Stimulated activated CD4-positive, alpha-beta T cell treated with anti-CD3 and anti-CD28 coated beads, Interleukin-12 subunit alpha, Interleukin-12 subunit beta, amount 100 ng/mL, for 24 hours (primary cell): ENCODE measurements around the gene CNTFR.
A peak's percentile ranks its signal among the peaks of the same experiment; 100 is the strongest.
"Not testable (repeated sequence)": the region's sequence is repeated elsewhere in the genome, so short reads cannot be mapped to it uniquely, and the experiment has no call there.

ENCODE experiments used
- DNase-seq, 2 experiments: peaks; one replicate each; pipeline ENCODE4 v3.0.0-alpha.2; 2020; ENCODE audit warnings: low read depth in 2 of 2

The CNTFR gene, protein sequence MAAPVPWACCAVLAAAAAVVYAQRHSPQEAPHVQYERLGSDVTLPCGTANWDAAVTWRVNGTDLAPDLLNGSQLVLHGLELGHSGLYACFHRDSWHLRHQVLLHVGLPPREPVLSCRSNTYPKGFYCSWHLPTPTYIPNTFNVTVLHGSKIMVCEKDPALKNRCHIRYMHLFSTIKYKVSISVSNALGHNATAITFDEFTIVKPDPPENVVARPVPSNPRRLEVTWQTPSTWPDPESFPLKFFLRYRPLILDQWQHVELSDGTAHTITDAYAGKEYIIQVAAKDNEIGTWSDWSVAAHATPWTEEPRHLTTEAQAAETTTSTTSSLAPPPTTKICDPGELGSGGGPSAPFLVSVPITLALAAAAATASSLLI

GRCh38 chr9:34589636-34590380 is at the start of gene CNTFR:
CNTFR (minus strand) TSS chr9:34589724; CDS start chr9:34568981, 20,743 bp downstream.
- no peak for DNase-seq

DNA sequence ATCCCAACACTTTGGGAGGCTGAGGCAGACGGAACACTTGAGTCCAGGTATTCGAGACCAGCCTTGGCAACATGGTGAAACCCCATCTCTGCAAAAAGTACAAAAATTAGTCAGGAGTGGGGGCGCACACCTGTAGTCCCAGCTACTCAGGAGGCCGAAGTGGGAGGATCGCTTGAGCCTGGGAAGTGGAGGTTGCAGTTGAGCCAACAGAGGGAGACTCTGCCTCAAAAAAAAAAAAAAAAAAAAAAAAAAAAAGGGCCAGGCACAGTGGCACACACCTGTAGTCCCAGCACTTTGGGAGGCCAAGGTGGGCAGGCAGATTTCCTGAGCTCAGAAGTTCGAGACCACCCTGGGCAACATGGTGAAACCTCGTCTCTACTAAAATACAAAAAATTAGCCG is 49.8 kb upstream of the CNTFR start:
- DNase-seq = not testable (repeated sequence)

DNA sequence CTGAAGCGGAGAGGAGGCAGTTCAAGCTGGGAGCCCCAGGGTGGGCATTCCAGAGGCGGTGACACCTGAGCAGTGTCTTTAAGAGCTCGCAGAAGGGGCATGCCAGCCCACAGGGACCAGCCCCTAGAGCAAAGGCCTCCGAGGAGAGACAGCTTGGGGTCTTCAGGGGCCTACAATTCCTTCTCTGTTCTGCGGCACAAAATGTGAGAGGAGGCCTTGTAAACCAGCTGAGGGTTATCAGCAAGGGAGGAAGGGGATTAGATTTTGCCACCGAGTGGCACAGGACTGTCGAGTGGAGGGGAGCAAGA is 48.6 kb upstream of the CNTFR start:
- DNase-seq = no peak

- peak; percentile 87 to 92 for DNase-seq
Observed at GRCh38 chr9:34637356-34638137, 48.0 kb upstream of the CNTFR start, which contains the start of gene SIGMAR1. SIGMAR1 (minus strand) TSS chr9:34637787; CDS start chr9:34637697, 90 bp downstream.

GRCh38 chr9:34636791-34637355 is 47.3 kb upstream of the CNTFR start:
- no peak for DNase-seq

DNA sequence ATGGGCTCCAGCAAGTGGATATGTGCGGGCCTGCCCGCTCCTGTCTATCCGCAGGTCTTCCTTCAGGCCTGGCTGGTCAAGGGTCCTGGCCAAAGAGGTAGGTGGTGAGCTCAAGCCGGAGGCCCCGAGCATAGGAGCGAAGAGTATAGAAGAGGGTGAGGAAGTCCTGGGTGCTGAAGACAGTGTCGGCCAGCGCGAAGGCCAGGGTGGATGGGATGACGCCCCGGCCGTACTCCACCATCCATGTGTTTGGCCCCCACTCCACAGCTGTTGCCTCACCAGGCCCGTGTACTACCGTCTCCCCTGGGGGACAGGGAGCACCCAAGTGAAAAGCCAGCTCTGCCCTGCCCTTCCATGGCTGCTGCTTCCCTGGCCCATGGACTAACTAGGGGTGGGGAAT is 46.0 kb upstream of the CNTFR start:
- no peak for DNase-seq

DNA sequence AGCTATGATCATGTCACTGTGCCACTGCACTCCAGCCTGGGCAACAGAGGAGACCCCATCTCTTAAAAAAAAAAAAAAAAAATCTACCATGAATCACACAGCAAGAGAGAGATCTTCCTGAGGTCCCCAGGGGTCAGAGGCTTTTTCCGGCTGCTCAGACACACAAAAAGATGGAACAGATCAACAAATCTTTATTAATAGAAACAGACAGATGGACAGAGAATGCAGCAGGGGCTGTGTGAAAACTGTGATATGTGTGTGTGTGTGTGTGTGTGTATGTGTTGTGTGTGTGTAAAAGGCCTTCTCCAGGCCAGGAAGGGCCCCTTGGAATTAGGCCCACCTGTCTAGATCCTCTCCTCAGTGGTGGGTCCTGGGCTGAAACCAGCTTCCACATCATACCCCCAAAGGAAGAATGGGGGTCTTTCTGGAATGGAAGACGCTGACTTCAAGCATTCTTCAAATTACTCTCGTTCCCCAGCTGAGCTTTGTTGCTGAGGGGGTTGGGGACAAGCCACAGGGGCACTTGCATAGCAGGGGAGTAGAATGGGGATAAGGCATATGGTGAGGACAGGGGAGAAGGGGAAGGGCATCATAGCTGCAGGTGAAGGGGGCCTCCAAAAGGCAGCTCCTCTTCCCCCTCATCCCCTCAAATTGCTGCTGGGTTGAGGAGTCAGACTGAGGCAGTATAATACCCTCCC is 45.2 kb upstream of the CNTFR start:
- no peak for DNase-seq

- peak; percentile 57 to 61 for DNase-seq
Observed at GRCh38 chr9:34633851-34634550, 44.5 kb upstream of the CNTFR start.

DNA sequence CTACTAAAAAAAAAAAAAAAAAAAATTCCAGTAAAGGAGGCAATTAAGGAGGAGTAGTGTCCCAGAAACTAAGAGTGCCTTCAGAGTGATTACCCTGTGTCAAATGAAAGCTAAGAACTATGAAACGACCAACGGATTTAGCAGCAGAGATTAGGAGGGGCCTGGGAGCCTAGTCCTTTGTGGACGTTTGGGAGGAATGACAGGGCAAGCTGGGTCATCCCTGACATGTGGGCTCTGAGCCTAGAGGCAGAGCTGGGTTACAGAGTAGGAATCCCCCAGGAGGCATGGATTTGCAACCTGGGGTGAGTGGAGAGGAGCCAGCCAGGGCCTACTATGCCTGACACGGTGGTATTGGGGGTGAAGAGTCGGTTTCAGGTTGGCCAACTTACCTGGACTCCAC is 43.6 kb upstream of the CNTFR start:
- DNase-seq = no peak

DNA sequence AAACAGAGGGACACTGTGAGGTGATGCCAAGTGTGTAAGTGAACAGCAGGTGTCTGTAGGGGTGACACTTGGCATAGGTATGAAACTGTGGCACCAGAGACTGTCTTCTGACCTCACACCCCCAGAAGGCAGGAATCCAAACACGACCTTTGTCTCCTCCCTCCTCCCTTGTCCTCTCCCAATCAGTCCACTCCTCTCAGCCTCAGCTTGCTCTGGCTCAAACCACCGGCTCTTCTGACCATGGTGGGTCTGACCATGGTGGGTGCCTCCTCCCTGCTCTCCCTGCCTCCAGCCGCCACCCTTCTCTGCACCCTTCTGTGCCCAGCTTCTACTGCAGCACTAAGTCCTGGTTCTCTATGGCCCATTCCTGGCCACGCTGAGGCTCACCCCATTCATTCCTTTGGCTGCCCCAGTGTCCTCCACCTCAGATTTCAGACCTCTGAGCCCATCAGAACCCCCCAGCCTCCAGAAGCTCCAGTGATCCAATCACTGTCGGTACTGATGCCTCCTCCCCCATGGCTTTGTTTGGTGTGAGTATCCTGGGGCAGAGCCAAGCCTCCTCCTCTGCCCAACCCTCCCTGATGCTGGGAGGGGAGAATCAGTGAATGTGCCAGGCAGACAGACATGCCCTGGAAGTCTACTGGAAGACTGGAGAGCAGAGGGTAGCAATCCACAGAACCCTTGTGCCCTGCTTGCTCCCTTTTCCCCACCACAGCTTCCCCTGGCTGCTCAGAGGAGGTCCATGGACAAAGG is 41.1 kb upstream of the CNTFR start:
- DNase-seq = no peak

DNA sequence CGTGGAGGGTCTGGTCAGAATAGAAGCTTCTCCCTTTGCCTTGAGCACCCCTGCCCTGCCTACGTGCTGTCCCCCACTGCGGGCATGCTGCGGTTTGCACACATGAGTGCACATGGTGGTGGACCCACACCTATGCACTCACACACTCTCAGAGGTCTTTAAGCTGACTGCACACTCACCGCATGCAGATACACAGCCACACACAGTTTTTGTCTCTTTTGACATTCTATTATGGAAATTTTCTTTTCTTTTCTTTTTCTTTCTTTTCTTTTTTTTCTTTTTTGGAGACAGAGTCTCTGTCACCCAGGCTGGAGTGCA is 39.9 kb upstream of the CNTFR start:
- DNase-seq = no peak

DNA sequence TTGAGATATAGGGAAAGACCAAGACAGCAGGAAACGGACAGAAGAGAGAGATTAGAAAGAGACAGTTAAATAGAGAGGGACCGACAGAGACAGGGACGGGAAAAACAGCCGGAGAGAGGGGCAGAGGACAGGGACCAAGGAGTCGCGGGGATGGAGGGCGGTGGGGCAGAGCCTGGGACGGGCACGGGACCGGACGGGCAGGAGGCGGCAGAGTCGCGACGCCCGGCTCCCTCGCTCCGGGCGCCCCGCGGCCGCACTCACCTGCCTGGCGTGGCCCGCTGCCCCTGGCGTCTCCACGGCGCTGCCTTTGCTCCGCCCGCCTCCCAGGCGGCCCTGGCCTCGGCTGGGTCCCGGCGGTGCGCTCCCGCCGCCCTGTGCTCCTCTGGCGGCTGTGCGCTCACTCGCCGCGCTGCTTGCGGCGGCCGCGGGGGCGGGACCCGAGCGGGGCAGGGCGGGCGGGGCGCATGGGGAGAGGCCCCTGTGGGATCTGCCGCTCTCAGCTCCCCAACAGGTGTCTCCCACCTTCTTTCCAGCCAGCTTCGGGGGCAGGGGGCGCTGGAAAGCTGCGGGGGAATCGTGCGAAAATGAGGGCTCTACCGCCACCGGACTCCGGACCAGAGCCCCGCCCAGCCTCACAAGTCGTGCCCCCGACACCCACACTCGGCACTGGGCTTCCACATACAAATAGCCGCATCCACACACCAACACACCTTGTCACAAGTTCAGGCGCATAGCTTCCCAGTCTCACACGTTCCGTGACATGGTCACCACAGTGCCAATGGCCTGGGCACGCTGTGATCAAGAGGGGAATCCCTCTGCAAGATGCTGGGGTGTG is 39.3 kb upstream of the CNTFR start, which contains the start of gene ARID3C:
ARID3C (minus strand) TSS at position 411 of the 835 bp plus-strand sequence. CDS start 1,052 bp downstream, outside the sequence.
- DNase-seq = peak in 1 of 2 experiments; percentile 49

DNA sequence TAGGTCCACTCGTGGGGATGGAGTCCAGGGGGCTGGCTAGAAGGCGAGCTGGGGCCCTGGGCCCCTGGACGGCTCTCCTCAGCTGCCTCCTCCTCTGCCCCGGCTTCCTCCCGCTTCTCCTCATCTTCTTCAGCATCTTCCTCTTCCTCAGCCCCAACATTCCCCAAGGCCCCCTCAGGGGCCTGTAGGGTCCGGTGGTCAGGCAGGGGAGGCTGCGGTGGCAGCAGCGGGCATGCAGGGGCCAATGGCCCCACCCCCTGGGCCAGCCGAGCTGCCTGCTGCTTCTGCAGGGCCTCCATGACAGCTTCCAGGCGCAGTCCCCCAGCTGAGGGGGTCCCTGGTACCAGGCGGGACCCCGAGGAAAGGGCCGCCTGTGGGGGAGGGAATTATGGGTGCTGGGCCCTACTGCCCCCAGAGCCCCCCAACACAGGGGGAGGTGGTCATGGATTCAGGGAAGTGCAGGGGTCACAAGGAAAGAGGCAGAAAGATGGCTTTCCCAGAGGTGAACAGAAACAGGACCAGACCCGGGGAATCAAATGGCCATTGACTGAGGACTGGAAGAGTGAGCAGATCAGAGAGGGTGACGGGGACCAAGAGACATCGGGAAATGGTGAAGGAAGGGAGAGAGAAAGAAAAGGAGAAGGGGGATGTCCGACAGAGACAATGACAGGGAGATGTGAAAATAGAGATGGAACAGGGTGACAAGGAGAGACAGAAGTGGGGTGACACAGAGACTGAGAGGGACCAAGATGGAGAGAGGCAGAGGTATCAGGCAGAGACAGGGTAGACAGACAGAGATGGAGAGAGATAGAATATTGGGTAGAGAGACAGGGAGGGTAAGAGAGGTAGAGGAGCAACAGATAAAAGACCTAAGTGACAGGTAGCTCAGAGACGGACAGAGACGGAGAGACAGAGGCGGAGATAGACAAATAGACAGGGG is 38.5 kb upstream of the CNTFR start:
- DNase-seq = no peak

DNA sequence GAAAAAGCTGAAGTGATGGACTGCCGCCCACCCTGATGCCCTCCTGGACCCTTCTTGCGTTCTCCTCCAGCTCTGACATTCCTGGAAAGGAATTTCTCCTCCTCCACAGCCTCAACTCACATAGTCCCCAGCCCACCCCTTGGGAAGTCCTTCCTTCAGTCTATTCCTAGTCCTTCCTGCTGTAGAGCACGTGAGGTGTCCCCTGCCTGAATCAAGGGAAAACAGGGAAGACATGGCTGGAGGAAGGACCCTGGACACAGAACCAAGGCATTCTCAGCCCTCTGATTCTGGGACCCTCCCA is 35.6 kb upstream of the CNTFR start:
- DNase-seq = no peak

GRCh38 chr9:34624475-34625185 is 35.1 kb upstream of the CNTFR start:
- no peak for DNase-seq

DNA sequence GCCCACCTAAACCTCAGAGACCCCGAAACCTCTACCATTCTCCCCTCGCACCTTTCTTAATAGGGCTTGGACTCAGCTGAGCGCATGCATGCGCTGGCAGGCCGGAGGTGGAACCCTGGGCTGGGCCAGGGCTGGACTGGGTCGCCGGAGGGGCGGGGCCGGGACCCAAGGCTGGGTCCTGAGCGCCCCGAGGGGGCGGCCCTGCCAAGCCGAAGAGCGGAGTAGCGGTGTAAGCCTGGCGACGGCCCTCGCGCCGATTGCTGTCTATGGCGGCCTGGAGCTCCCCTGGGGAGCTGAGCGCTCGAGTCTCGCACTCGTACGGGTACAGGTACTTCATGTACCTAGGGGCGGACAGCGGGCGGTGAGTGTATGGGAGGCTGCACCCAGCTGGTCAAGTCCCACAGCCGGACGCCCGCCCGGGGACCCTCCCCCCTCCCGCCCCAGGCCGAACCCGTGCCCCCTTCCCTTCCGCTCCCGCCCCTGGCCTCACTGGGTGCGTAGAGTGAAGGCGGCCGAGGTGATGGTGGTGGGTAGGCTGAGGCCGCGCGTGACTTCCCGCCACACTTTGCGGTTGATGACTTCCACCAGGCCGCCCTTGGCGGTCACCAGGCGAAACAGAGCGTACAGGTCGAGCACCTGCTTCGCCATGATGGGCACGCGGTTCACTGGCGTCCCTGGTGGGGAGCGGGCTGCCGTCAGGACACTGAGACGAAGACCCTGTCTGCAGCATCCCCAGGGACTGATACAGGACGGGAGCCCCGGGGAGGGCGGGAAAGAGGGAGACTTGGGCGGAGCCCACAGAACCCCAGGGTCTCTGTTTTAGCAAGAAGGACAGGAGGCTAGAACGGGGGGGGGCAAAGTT is 34.1 kb upstream of the CNTFR start:
- no peak for DNase-seq
